GM12801 (cell line): ENCODE measurements around the gene KIF18A.

ENCODE experiments used
- CTCF ChIP-seq: IDR thresholded peaks from one replicate; pipeline ENCODE4 v1.5.1; 2011; ENCODE audit warnings: control low read depth; ENCODE audit not compliant: insufficient read length; ENCODE audit errors: extremely low read depth

KIF18A gene

GRCh38 chr11:28107750-28108618 is at the start of gene KIF18A, which contains the start of gene METTL15:
Gene KIF18A (minus strand): TSS chr11:28108156. CDS start chr11:28097947, 10,209 bp downstream.
Gene METTL15 (plus strand): TSS chr11:28108388. CDS start chr11:28113335, 4,947 bp downstream.
- TF ChIP-seq CTCF, result no peak

- no peak for TF ChIP-seq CTCF
Measured at GRCh38 chr11:28153586-28153985, 45.6 kb upstream of the KIF18A start.

- no peak for TF ChIP-seq CTCF
Measured at GRCh38 chr11:28152743-28153142, 44.8 kb upstream of the KIF18A start.

- no peak for TF ChIP-seq CTCF
Measured at GRCh38 chr11:28146123-28146751, 38.3 kb upstream of the KIF18A start.

- no peak for TF ChIP-seq CTCF
Measured at GRCh38 chr11:28144808-28145207, 36.9 kb upstream of the KIF18A start.

GRCh38 chr11:28142724-28143123 is 34.8 kb upstream of the KIF18A start:
- TF ChIP-seq CTCF, result no peak

- no peak for TF ChIP-seq CTCF
Measured at GRCh38 chr11:28140689-28141455, 32.9 kb upstream of the KIF18A start.
